HUES6 (cell line): ENCODE measurements around the gene KCNAB2.

Experiments used
- H3K27ac ChIP-seq: 2 replicates; pipeline ENCODE4 v1.7.0; 2013; ENCODE audit warnings: low read depth, mild to moderate bottlenecking, low read length, inconsistent platforms
- H3K27me3 ChIP-seq: 2 replicates; pipeline ENCODE4 v1.6.1; 2013; ENCODE audit warnings: low read length; ENCODE audit not compliant: control insufficient read depth, insufficient read depth
- H3K36me3 ChIP-seq: 2 replicates; pipeline ENCODE4 v1.6.1; 2013; ENCODE audit warnings: low read length; ENCODE audit not compliant: control insufficient read depth, insufficient read depth
- H3K4me1 ChIP-seq: 2 replicates; pipeline ENCODE4 v1.6.1; 2013; ENCODE audit warnings: low read length; ENCODE audit not compliant: control insufficient read depth, insufficient read depth
- H3K4me3 ChIP-seq: 2 replicates; pipeline ENCODE4 v1.5.1; 2013; ENCODE audit warnings: low read depth, low read length
- H3K9ac ChIP-seq: one replicate; pipeline ENCODE4 v1.6.1; 2013; ENCODE audit warnings: mild to moderate bottlenecking, low read length
- H3K9me3 ChIP-seq: 2 replicates; pipeline ENCODE4 v1.6.1; 2013; ENCODE audit warnings: low read depth, low read length; ENCODE audit not compliant: control insufficient read depth, insufficient read depth

KCNAB2 gene

DNA sequence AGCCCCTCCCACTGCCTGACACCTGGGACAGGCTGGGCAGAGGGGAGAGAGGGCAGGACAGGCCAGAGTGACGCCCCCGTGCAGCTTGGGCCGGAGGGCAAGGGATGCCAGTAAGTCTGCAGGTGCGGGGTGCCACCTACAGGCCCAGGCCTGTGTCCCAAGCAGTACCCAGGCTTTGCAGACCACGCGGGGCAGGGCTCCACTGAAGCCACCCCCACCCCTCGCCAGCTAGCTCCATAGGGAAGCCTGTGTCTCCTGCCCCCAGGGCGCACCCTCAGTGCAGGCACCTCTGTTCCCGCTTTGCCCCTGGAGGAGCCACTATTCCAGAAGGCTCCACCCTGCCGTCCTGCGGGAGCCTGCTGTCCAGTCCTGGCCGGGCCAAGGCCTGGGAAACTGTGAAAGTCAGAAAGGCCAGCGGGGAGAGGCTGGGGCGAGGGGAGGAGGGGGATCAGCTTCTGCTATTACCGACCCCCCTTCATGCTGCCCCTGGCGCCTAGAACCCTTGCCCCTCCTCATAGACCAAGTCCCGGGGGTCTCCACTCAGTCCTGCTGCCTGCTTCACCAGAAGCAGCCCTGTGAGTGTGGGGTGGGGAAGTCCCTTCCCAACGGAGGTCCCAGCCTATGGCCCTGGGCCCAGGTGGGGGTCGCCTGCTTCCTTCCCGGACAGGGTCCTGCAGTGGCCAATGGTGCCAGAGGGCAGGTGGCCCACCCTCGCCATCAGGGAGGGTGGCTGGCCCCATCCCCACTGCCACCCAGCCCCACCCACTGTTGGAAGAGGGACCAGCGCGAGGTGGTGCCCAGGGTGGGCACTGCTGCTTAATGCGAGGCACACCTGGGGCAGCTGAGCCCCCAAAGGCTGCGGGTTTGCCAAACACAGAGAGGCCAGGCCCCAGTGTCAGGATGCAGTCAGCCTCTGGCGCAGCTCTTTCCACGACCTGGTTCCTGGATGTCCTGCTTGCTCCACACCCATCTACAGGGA lies 54.4 kb downstream of the KCNAB2 start:
- no peaks in the 10 kb centered on the region for H3K9me3 ChIP-seq
- H3K4me3 ChIP-seq: no peak overlapping the region
- no peaks in the 10 kb centered on the region for H3K4me1 ChIP-seq
- no peak overlapping the region for H3K27ac ChIP-seq
- H3K9ac ChIP-seq: no peak overlapping the region
- no peaks in the 10 kb centered on the region for H3K27me3 ChIP-seq
- H3K36me3 ChIP-seq: no peaks in the 10 kb centered on the region

DNA sequence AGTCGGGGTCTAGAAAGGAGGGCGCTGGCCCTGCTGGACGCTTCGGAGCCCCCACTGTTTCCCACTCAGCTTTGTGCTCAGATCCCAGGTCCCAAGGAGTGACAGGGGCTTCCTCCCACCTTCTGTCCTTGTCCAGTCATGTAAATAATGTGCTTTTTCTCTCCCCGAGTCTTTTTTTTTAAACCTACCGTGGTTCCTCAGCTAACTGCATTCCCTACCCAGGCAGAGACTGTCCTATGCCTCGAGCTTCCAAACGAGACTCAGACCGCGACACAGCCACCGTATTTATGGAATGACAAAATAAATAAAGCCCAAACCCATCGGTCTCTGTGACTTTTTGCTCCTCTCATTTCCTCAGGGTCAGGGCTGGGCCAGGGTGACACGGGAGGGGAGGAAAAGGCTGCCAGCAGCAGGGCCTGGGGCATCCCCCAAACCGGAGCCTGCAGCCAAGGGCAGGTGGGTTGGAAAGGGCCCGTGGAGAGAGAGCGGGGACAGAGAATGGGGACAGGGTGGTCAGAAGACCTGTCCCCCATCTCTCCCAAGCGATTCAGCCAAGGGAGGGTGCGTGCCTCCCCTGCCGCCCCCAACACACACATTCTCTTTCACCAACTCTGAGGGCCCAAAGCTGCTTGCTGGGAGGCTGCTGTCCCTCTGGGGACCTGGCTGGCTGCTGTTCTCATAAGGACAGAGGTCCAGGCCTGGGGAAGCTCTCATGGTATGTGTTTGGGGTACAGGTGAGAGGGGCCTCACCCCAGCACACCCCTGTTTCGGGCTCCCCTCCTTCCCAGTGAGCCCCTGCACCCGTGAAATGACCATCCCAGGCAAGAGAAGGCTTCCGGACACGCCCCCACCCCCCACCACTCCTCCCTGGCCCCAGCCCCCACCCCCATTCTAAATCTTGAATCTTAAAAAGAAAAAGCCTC lies 55.4 kb downstream of the KCNAB2 start:
- Histone ChIP-seq H3K27me3 (no peaks in the 10 kb centered on the region), H3K27ac (no peak overlapping the region), H3K9ac (no peak overlapping the region), H3K4me1 (no peaks in the 10 kb centered on the region), H3K4me3 (no peak overlapping the region), H3K36me3 (no peaks in the 10 kb centered on the region), H3K9me3 (no peaks in the 10 kb centered on the region)

DNA sequence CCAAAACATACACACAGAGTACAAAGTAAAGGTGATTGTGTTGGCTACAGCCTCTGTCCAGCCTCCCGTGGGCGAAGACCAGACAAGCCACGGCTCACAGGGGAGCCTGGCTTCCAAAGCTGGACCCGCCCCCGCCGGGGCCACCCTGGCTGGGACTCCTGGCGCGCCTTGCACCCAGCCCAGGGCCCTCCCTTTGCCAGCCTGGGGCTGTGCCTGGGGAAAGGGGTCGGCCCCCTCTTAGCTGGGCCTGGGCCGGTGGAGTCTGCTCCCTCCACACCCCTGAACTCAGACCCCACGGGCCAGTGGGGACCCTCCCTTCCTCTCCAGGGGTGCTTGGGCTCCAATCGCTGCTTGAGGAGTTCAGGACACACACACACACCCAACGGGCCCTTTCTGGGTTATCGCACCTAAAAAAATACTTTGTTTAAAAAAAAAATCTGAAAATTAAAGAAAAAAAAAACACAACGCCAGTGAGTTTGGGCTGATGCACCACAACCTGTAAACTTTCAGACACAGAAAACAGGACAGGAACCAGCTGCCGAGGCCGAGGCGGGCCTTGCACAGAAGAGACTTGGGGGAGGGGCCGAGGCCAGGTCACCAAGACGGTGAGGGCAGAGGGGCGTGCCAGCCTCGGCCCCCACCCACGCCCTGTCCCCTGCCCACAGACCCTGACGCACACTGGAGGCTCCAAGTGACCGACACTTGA lies 56.3 kb downstream of the KCNAB2 start:
- no peaks in the 10 kb centered on the region for H3K4me1 ChIP-seq
- no peaks in the 10 kb centered on the region for H3K36me3 ChIP-seq
- H3K9me3 ChIP-seq: no peaks in the 10 kb centered on the region
- no peak overlapping the region for H3K4me3 ChIP-seq
- no peak overlapping the region for H3K9ac ChIP-seq
- no peaks in the 10 kb centered on the region; the same call in 1 of the 2 replicates for H3K27me3 ChIP-seq
- H3K27ac ChIP-seq: no peak overlapping the region

DNA sequence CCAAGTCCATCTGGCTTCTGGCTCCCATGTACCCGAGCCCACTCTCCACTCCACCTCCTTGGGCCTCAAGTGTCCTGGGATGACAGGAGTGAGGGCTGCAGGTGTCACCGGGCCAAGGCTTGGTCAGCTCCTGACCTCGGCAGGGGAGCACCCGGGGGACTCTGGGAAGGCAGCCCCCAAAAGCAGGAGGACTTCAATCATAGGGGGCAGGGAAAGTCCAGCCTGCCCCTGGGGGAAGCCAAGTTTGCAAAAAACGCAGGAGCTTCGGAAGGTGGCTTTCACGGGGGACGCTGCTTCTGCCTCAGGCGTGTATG lies 56.8 kb downstream of the KCNAB2 start:
- Histone ChIP-seq H3K4me1 (no peaks in the 10 kb centered on the region), H3K4me3 (no peak overlapping the region), H3K36me3 (no peaks in the 10 kb centered on the region), H3K27ac (no peak overlapping the region), H3K9me3 (no peaks in the 10 kb centered on the region), H3K27me3 (no peaks in the 10 kb centered on the region; the same call in 1 of the 2 replicates), H3K9ac (no peak overlapping the region)

DNA sequence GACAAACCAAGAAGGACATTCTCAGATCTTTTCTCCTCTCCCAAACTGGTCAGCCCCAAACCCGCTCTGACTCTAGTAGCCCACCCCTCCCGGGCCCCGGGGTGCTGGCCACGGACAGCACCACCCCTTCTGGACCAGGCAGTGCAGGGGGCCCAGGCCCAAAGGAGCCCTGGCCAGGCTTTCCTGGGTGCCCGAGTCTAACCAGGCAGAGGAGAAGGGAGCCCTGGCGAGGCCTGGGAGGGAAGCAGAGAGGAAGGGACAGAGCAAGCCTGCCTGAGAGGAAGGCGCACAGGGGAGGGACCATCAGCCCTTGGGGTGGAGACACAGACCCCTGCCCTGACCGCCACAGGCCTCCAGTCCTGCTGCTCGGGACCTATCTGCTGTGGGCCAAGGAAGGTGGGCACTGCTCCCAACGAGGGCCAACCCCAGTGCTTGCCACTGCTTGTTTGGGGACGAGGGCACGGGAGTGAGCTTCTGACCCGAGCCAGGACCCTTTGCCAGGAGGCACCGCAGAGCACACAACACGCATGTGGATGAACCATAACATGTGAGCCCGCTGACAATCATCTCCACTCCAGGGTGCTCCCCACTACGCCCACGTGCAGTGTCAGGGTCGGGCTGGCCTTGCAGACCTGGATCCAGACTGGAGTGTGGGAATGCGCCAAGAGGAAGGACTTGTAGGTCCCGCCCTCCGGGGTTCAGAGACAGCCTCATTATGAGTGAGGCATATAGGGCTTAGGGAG lies 57.6 kb downstream of the KCNAB2 start:
- H3K36me3 ChIP-seq: no peaks in the 10 kb centered on the region
- no peak overlapping the region for H3K9ac ChIP-seq
- H3K27ac ChIP-seq: no peak overlapping the region
- H3K4me1 ChIP-seq: no peaks in the 10 kb centered on the region
- no peaks in the 10 kb centered on the region for H3K9me3 ChIP-seq
- H3K27me3 ChIP-seq: peaks cover 3% of the 10 kb centered on the region; the same call in 1 of the 2 replicates
- no peak overlapping the region for H3K4me3 ChIP-seq

DNA sequence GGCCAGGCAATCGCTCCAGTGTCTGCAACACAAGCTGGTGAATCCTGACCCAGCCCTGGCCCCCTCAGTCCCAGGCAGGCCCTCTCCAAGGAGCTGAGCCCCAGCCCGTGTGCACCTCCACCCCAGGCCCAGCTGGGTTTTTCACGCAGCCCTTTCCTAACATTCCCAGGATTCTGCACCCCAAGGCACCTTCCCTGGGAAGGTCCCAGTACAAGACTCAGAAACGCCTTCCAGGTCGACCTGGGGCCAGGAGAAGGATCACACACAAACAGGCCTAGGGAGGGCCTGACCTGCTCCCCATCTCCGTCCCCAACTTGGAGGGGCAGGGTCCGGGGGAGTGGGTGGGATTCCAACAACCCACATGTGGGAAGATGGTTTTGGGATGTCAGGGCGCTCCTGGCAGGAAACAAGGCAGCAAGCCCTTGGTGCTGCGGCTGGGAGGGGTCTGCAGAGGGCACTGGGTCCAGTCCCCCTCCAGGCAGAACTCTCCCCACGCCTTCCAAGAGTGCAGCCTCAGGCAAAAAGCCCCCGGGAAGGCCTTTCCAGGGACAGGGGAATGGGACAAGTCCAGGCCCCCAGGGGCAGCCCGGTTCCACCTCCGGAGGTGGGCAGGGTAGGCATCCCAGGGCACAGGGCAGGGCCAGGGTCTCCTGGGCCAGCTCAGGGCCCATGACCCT lies 58.3 kb downstream of the KCNAB2 start:
- Histone ChIP-seq H3K4me3 (no peak overlapping the region), H3K27ac (no peak overlapping the region), H3K36me3 (no peaks in the 10 kb centered on the region), H3K4me1 (peaks cover under 1% of the 10 kb centered on the region; the same call in 1 of the 2 replicates), H3K9me3 (no peaks in the 10 kb centered on the region), H3K27me3 (peaks cover 3% of the 10 kb centered on the region; the same call in 1 of the 2 replicates), H3K9ac (no peak overlapping the region)

DNA sequence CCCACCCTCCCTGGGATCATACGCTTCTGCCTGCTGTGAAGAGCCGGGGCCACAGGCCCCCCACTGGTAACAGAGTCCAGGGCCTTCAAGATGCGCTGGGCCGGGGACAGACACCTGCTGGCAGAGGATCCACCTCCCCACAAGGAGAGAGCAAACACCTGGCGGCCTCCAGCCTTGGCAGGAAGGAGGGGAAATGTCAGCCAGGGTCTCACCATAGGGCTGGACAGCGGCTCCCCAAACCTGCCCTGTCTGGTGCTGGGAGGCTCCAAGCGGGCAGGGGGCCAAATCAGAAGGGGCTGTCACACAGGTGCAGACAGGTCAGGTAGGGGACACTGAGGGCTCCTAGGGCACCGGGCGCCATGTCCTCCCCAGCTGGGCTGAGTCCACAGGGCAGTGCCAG lies 58.9 kb downstream of the KCNAB2 start:
- peaks cover 7% of the 10 kb centered on the region; the same call in 1 of the 2 replicates for H3K4me1 ChIP-seq
- H3K27me3 ChIP-seq: peaks cover 10% of the 10 kb centered on the region; the same call in 1 of the 2 replicates
- H3K27ac ChIP-seq: no peak overlapping the region

DNA sequence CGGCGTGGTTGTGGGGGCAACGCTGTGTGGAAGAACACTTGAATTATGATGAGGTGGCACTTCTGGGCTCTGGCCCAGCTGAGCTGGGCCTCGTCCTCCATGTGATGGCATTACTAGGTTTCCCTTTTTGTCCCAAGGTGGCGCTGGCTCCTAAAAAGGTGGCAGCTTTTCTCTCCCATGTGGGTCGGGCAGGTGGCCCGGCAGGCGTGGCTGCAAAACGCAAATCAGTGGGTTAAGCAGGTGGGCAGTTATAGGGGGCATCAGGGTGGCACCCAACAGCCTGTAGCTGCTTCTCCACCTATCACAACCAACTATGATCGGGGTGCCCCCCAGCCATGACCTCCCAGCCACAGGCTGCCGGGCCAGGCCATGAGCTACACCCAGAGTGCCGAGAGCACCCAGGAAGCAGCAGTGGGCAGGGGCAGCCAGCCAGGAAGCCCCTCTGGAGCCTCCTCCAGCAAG lies 59.6 kb downstream of the KCNAB2 start:
- Histone ChIP-seq H3K36me3 (no peaks in the 10 kb centered on the region), H3K27ac (no peak overlapping the region), H3K9ac (no peak overlapping the region), H3K4me1 (peaks cover 10% of the 10 kb centered on the region; the same call in 1 of the 2 replicates), H3K9me3 (no peaks in the 10 kb centered on the region), H3K27me3 (peaks cover 16% of the 10 kb centered on the region; the same call in 1 of the 2 replicates), H3K4me3 (no peak overlapping the region)

More for the DNA sequence above, 58.9 kb downstream of the KCNAB2 start:
- Histone ChIP-seq H3K36me3 (no peaks in the 10 kb centered on the region), H3K9me3 (no peaks in the 10 kb centered on the region), H3K9ac (no peak overlapping the region), H3K4me3 (no peak overlapping the region)

DNA sequence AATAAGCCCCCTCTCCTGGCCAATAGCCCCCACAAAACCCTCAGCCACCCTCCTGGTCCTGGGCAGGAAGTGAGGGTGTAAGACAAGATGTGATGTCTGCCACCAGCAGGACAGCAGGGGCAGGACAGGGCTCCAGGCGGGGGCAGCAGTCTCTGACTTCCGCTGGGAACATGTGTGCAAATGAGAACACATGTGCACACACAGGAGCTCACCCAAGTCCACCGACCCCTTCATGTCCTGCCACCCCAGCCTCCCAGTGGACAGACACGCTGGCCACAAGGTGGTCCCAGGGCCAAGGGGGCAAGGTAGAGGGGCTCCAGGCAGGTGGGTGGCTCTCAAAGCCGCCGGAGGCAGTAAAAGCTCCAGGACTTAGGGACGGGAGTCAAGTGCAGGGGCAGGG lies 60.1 kb downstream of the KCNAB2 start:
- Histone ChIP-seq H3K27me3 (peaks cover 17% of the 10 kb centered on the region; the same call in 1 of the 2 replicates), H3K4me3 (no peak overlapping the region), H3K9me3 (no peaks in the 10 kb centered on the region), H3K4me1 (peaks cover 10% of the 10 kb centered on the region; the same call in 1 of the 2 replicates), H3K27ac (no peak overlapping the region), H3K36me3 (no peaks in the 10 kb centered on the region), H3K9ac (no peak overlapping the region)
